ENCODE measurements around the gene FSIP1. TPM values are rescaled to one million over a fixed set of nuclear protein-coding genes. Genes with fewer than 3 reads are reported as not detected.

Gene FSIP1
- total and polyA plus RNA-seq, 7 donors = 0.04 to 2.4 (median 0.63) TPM; not detected in 1

DNA sequence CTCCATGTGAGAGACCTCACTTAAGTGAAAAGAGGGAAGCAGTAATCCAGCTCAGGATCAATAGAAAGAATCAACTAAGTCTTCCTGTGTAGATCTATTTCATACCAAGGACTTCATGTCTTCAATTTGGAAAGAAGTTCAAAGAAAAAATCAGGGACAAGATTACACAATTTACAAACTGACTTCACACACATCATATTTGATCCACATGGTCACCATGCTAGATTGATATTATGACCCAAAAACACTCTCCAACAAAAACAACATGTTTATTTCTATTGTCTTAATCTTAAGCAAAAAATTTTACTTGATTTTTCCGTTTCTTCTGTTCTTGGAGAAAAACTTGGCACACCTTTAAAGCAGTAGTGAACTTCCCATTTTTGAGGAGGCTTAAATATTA lies 125.5 kb downstream of the FSIP1 start:
- H3K4me1 ChIP-seq = no peaks in the 10 kb centered on the region
- DNase-seq = no peak
- no peaks in the 10 kb centered on the region for H3K27me3 ChIP-seq (ENCODE audit: insufficient read depth in 3 of 3, low read length in 2 of 3)
- H3K27ac ChIP-seq = no peak overlapping the region
- no peak for ATAC-seq
- no peak for TF ChIP-seq CTCF (IDR thresholded peaks at IDR 0.05)
- H3K4me3 ChIP-seq = no peak overlapping the region
- no peaks in the 10 kb centered on the region for H3K9me3 ChIP-seq
- intact Hi-C loops (cut with DNase I) = no loop called here
- H3K36me3 ChIP-seq (ENCODE audit: insufficient read depth in 1 of 2, low read depth in 1 of 2) = no peaks in the 10 kb centered on the region
- WGBS, 3 donors = 56 to 78% (median 66%) methylated on average over 1 of the region's 1 CpG

DNA sequence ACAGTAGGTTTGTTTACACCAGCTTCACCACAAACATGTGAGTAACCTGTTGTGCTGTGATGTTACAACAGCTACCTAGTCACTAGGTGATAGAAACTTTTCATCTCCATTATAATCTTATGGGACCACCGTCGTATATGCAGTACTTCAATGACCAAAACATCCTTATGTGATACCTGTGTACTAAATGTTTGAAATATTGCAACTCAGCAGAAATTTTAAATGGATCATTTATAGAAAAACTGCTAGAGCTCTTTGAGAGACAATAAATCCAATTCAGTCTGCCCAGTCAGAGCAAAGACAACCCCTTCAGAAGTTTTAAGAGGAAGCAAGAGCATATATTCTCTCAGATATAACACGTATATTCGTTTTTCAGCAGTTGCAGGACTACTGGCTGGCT lies 128.3 kb downstream of the FSIP1 start:
- Histone ChIP-seq H3K36me3 (ENCODE audit: insufficient read depth in 1 of 2, low read depth in 1 of 2) (no peaks in the 10 kb centered on the region), H3K9me3 (no peaks in the 10 kb centered on the region), H3K4me3 (no peak overlapping the region), H3K27me3 (ENCODE audit: insufficient read depth in 3 of 3, low read length in 2 of 3) (peaks cover 0 to 2% (median 0%) of the 10 kb centered on the region in 3 donors), H3K27ac (no peak overlapping the region), H3K4me1 (no peaks in the 10 kb centered on the region)
- DNase-seq (no peak), ATAC-seq (no peak)
- intact Hi-C loops (cut with DNase I) = no loop called here
- TF ChIP-seq CTCF (IDR thresholded peaks at IDR 0.05) = no peak
- WGBS, 3 donors = 90 to 97% (median 92%) methylated on average over 4 of the region's 4 CpGs

DNA sequence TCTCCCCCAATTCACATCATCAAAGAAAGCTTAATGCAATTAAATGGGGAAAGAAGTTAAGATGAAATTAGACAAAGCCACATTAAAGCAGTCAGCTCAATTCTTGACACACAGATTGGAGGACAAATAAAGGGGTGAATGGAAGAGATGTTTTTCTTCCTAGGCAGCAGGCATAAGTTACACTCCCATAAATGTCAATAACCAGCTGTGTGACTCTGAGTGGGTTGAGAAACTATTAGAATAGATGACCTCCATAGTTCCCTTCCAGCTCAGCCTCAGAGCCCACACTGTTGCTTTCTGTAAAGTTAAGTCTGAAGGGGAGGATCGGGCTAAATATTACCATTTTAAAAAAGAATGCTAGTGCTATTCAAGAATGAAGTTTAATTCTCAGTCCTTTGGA lies 130.8 kb downstream of the FSIP1 start:
- H3K4me1 ChIP-seq = no peaks in the 10 kb centered on the region
- ATAC-seq (no peak), DNase-seq (no peak)
- H3K27ac ChIP-seq = no peak overlapping the region
- no peaks in the 10 kb centered on the region for H3K36me3 ChIP-seq (ENCODE audit: insufficient read depth in 1 of 2, low read depth in 1 of 2)
- peaks cover 0 to 2% (median 0%) of the 10 kb centered on the region in 3 donors for H3K27me3 ChIP-seq (ENCODE audit: insufficient read depth in 3 of 3, low read length in 2 of 3)
- no peak for TF ChIP-seq CTCF (IDR thresholded peaks at IDR 0.05)
- H3K9me3 ChIP-seq = no peaks in the 10 kb centered on the region
- no peak overlapping the region for H3K4me3 ChIP-seq
- intact Hi-C loops (cut with DNase I) = no loop called here
- whole genome bisulfite sequencing, 3 donors = 87 to 88% (median 88%) methylated on average over 1 of the region's 1 CpG

- Histone ChIP-seq H3K4me1 (no peaks in the 10 kb centered on the region), H3K36me3 (ENCODE audit: insufficient read depth in 1 of 2, low read depth in 1 of 2) (no peaks in the 10 kb centered on the region), H3K4me3 (no peak overlapping the region), H3K27ac (no peak overlapping the region), H3K9me3 (no peaks in the 10 kb centered on the region), H3K27me3 (ENCODE audit: insufficient read depth in 3 of 3, low read length in 2 of 3) (peaks cover 0 to 2% (median 0%) of the 10 kb centered on the region in 3 donors)
- DNase-seq (no peak), ATAC-seq (no peak)
- no peak for TF ChIP-seq CTCF (IDR thresholded peaks at IDR 0.05)
- 89 to 100% (median 90%) methylated on average over 1 of the region's 1 CpG for WGBS, 3 donors
- intact Hi-C loops (cut with DNase I) = no loop called here
Measured at GRCh38 chr15:39651295-39651694, 131.3 kb downstream of the FSIP1 start.

DNA sequence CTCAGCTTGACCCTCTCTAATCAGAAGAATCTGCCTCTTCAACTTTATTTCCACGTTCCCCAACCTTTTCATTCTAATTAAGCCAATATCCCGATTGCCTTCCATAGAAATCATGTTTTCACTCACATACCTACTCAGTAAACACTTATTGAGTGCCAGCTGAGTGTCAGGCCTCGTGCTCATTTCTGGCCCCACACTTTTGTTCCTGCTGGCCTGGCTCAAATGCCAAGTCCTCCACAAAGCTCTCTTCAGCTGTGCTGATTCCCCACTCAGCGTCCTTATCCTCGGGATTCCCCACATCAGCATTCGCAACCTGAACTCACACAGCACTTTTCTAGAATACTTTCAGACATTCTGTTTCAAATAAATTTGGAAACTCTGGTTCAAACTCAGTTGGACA lies 132.9 kb downstream of the FSIP1 start:
- 27 to 53% (median 35%) methylated on average over 6 of the region's 6 CpGs for WGBS, 3 donors

More for the DNA sequence above, 132.9 kb downstream of the FSIP1 start:
- DNase-seq (no peak), ATAC-seq (no peak)
- intact Hi-C loops (cut with DNase I) = no loop called here
- Histone ChIP-seq H3K36me3 (ENCODE audit: insufficient read depth in 1 of 2, low read depth in 1 of 2) (no peaks in the 10 kb centered on the region), H3K4me1 (no peaks in the 10 kb centered on the region), H3K9me3 (no peaks in the 10 kb centered on the region), H3K27ac (no peak overlapping the region), H3K27me3 (ENCODE audit: insufficient read depth in 3 of 3, low read length in 2 of 3) (peaks cover 0 to 2% (median 0%) of the 10 kb centered on the region in 3 donors), H3K4me3 (no peak overlapping the region)
- TF ChIP-seq CTCF (IDR thresholded peaks at IDR 0.05) = no peak

Measured in psoas muscle (tissue), 8 donors.